Ectodermal cell (in vitro differentiated cells): Measurements from ENCODE around the gene DYNLRB1. TPM values are rescaled to one million over a fixed set of nuclear protein-coding genes. Genes with fewer than 3 reads are reported as not detected.
"Not testable (repeated sequence)": the region's sequence is repeated elsewhere in the genome, so short reads cannot be mapped to it uniquely, and the experiment has no call there.

Experiments
- H3K27ac ChIP-seq: 2 replicates; pipeline ENCODE4 v1.7.0; 2013; ENCODE audit warnings: mild to moderate bottlenecking, low read depth, low read length; ENCODE audit not compliant: insufficient read depth, poor library complexity, severe bottlenecking
- H3K27me3 ChIP-seq: 2 replicates; pipeline ENCODE4 v1.7.0; 2013; ENCODE audit warnings: mild to moderate bottlenecking, low read length; ENCODE audit not compliant: insufficient read depth, control insufficient read depth, poor library complexity, severe bottlenecking
- H3K36me3 ChIP-seq: one replicate; pipeline ENCODE4 v1.7.0; 2013; ENCODE audit warnings: low read length; ENCODE audit not compliant: control insufficient read depth, insufficient read depth
- H3K4me1 ChIP-seq: one replicate; pipeline ENCODE4 v1.7.0; 2013; ENCODE audit warnings: low read length; ENCODE audit not compliant: control insufficient read depth, insufficient read depth
- H3K4me3 ChIP-seq: 2 replicates; pipeline ENCODE4 v1.7.0; 2013; ENCODE audit warnings: low read depth, low read length, control low read depth; ENCODE audit not compliant: insufficient read depth
- H3K9me3 ChIP-seq: 2 replicates; pipeline ENCODE4 v1.7.0; 2013; ENCODE audit warnings: mild to moderate bottlenecking, low read length, moderate library complexity; ENCODE audit not compliant: control insufficient read depth
- WGBS, 2 experiments: methylation state at CpG; one replicate each; pipeline ENCODE4 v1.1.7; 2013; ENCODE audit warnings: missing lambda C conversion rate in 2 of 2; 5-methylcytosine and 5-hydroxymethylcytosine counted together
- polyA plus RNA-seq, 4 experiments: library from polyadenylated mRNA; stranded (reverse); fragments of 50-300 nt; gene quantifications; one replicate each; pipeline ENCODE4 v1.2.3, GENCODE V29; 2013

The DYNLRB1 gene
- polyA plus RNA-seq (2013, experiment 1 of 4): 179 TPM
- 188 TPM for polyA plus RNA-seq (2013, experiment 2 of 4)
- 178 TPM for polyA plus RNA-seq (2013, experiment 3 of 4)
- polyA plus RNA-seq (2013, experiment 4 of 4): 203 TPM

- WGBS, 2 experiments: 1% methylated on average over 59 of the region's 59 CpGs
- Histone ChIP-seq H3K36me3 (no peaks in the 10 kb centered on the region), H3K4me3 (peak within 1 kb of the TSS; percentile 54), H3K27ac (peak within 1 kb of the TSS; percentile 76), H3K27me3 (no peaks in the 10 kb centered on the region), H3K9me3 (no peaks in the 10 kb centered on the region), H3K4me1 (peaks cover 4% of the 10 kb centered on the region)
Observed at GRCh38 chr20:34516247-34517113, at the start of gene DYNLRB1. DYNLRB1 (plus strand) TSS chr20:34516422; CDS start chr20:34516459, 37 bp downstream.

- Histone ChIP-seq H3K4me1 (no peaks in the 10 kb centered on the region), H3K4me3 (no peak overlapping the region), H3K27me3 (no peaks in the 10 kb centered on the region), H3K27ac (no peak overlapping the region), H3K36me3 (no peaks in the 10 kb centered on the region), H3K9me3 (no peaks in the 10 kb centered on the region)
- 89 to 90% methylated on average over 1 of the region's 1 CpG for WGBS, 2 experiments
Observed at GRCh38 chr20:34468951-34469350, 47.3 kb upstream of the DYNLRB1 start.

GRCh38 chr20:34472246-34472925 lies 43.8 kb upstream of the DYNLRB1 start:
- Histone ChIP-seq H3K4me3 (no peak overlapping the region), H3K4me1 (no peaks in the 10 kb centered on the region), H3K9me3 (no peaks in the 10 kb centered on the region), H3K36me3 (no peaks in the 10 kb centered on the region), H3K27me3 (no peaks in the 10 kb centered on the region), H3K27ac (no peak overlapping the region)
- WGBS, 2 experiments: 96% methylated on average over 5 of the region's 6 CpGs

GRCh38 chr20:34473262-34473883 lies 42.8 kb upstream of the DYNLRB1 start:
- Histone ChIP-seq H3K4me3 (no peak overlapping the region), H3K27ac (no peak overlapping the region), H3K4me1 (no peaks in the 10 kb centered on the region), H3K9me3 (no peaks in the 10 kb centered on the region), H3K27me3 (no peaks in the 10 kb centered on the region), H3K36me3 (no peaks in the 10 kb centered on the region)
- WGBS, 2 experiments: 80 to 85% methylated on average over 5 of the region's 5 CpGs

GRCh38 chr20:34475979-34476736 lies 40.1 kb upstream of the DYNLRB1 start:
- no peak overlapping the region for H3K27ac ChIP-seq
- no peaks in the 10 kb centered on the region for H3K9me3 ChIP-seq
- H3K36me3 ChIP-seq: peaks cover 16% of the 10 kb centered on the region
- WGBS, 2 experiments: 83 to 87% methylated on average over 38 of the region's 38 CpGs
- no peak overlapping the region for H3K4me3 ChIP-seq
- H3K27me3 ChIP-seq: no peaks in the 10 kb centered on the region
- H3K4me1 ChIP-seq: no peaks in the 10 kb centered on the region

- Histone ChIP-seq H3K36me3 (peaks cover 41% of the 10 kb centered on the region), H3K4me1 (no peaks in the 10 kb centered on the region), H3K27ac (no peak overlapping the region), H3K27me3 (no peaks in the 10 kb centered on the region), H3K4me3 (no peak overlapping the region), H3K9me3 (no peaks in the 10 kb centered on the region)
- 98% methylated on average over 2 to 4 of the region's 4 CpGs for WGBS, 2 experiments
Observed at GRCh38 chr20:34479627-34480026, 36.6 kb upstream of the DYNLRB1 start.

- peaks cover 44% of the 10 kb centered on the region for H3K36me3 ChIP-seq
- H3K27ac ChIP-seq, H3K27me3 ChIP-seq, H3K4me3 ChIP-seq, H3K9me3 ChIP-seq, H3K4me1 ChIP-seq: not testable (repeated sequence)
- WGBS, 2 experiments: 0% methylated on average over 1 of the region's 1 CpG
Observed at GRCh38 chr20:34482154-34482553, 34.1 kb upstream of the DYNLRB1 start.

GRCh38 chr20:34483585-34484220 lies 32.5 kb upstream of the DYNLRB1 start:
- WGBS, 2 experiments: 83 to 95% methylated on average over 3 of the region's 3 CpGs
- peaks cover 50% of the 10 kb centered on the region for H3K36me3 ChIP-seq
- H3K27me3 ChIP-seq, H3K9me3 ChIP-seq, H3K27ac ChIP-seq, H3K4me1 ChIP-seq, H3K4me3 ChIP-seq: not testable (repeated sequence)

GRCh38 chr20:34485068-34485634 lies 31.1 kb upstream of the DYNLRB1 start:
- H3K27me3 ChIP-seq: no peaks in the 10 kb centered on the region
- H3K36me3 ChIP-seq: peaks cover 49% of the 10 kb centered on the region
- H3K27ac ChIP-seq: no peak overlapping the region
- no peaks in the 10 kb centered on the region for H3K9me3 ChIP-seq
- no peak overlapping the region for H3K4me3 ChIP-seq
- 96 to 97% methylated on average over 4 of the region's 4 CpGs for whole genome bisulfite sequencing, 2 experiments
- no peaks in the 10 kb centered on the region for H3K4me1 ChIP-seq
